H54 (cell line): ENCODE data around the gene POLR2H.
A peak's percentile ranks its signal among the peaks of the same experiment; 100 is the strongest.

Source experiments
- DNase-seq: peaks from one replicate; pipeline ENCODE4 v3.0.0; 2011; ENCODE audit warnings: low spot score, mixed read lengths; ENCODE audit not compliant: insufficient read length
- FAIRE-seq: peaks from 3 replicates; lab custom pipeline; 2011; peaks lifted over from hg19 to GRCh38; lab: Jason Lieb, UNC
- POLR2A ChIP-seq: IDR thresholded peaks from 2 replicates; pipeline ENCODE4 v1.6.1; 2011; ENCODE audit warnings: low read depth, mild to moderate bottlenecking, low read length

Gene POLR2H

DNA sequence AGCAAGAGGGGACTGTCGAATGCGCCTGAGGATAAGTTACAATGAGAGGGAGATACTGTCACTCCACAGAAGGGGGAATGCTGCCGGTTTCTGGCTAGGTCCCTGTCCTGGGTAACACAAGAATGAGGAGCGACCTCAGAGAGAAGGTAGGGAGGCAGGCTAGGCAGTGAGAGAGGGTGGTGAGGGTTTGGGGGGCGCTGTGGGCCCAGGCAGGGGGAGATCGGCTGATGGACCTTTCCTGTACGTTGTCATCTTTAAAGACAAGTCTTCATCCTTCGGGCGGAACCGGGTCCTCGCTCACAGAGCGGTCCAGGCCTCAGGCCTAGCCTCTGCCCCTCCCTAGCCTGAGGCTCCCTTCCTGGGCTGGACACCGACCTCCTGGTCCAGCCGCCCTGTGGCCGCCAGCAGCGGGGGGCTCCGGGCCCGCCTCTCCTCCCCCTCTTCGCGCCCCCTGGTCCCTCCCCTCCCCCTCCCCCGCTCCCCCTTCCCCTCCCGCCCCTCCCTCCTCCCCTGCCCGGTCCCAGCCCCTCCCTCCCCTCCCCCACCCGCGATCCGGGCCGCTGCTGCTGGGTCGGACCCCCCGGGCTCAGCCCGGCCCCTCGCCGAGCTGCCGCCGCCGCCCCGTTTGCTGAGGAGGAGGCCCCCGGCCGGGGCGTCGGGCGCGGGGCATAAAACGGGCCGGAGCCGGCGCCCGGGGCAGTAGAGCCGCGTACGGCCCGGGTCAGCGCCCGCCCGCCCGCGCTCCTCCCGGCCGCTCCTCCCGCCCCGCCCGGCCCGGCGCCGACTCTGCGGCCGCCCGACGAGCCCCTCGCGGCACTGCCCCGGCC, 18.1 kb downstream of the POLR2H start, which contains the start of gene CHRD:
Gene CHRD (plus strand): TSS at position 697 of the 827 bp plus-strand sequence. CDS start 265 bp downstream, outside the sequence.
- no peak for TF ChIP-seq POLR2A
- FAIRE-seq: no peak
- no peak for DNase-seq

DNA sequence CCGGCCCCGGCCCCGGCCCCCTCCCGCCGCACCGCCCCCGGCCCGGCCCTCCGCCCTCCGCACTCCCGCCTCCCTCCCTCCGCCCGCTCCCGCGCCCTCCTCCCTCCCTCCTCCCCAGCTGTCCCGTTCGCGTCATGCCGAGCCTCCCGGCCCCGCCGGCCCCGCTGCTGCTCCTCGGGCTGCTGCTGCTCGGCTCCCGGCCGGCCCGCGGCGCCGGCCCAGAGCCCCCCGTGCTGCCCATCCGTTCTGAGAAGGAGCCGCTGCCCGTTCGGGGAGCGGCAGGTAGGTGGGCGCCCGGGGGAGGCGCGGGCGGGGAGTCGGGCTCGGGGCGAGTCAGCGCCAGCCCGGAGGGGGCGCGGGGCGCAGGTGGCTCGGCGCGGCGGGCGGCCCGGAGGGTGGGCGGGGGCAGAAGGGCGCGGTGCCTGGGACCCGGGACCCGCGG, 18.7 kb downstream of the POLR2H start:
- DNase-seq (peak; percentile 92), FAIRE-seq (no peak)

DNA sequence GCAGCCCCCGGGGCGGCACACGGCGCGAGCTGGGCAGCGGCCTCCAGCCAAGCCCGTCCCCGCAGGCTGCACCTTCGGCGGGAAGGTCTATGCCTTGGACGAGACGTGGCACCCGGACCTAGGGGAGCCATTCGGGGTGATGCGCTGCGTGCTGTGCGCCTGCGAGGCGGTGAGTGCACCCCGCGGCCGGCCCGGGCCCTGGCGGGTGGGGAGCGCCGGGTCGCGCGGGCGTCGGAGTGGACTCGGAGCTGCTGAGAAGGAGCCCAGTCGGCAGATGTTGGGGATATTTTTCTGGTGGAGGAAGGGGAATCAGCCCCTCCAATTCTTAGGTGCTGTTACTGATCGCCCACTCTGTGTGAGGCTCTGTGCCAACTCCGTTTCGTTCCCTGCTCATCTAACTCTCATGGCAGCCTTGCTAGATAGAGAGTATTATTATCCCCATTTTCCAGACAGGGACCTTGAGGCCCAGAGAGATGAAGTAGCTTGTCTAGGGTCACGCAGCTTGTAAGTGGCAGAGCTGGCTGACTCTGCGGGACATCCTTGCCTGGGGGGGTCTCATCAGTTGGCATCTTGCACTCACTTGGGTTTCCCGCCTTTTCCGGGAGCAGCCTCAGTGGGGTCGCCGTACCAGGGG, 19.2 kb downstream of the POLR2H start:
- DNase-seq (no peak), FAIRE-seq (no peak)
- no peak for TF ChIP-seq POLR2A

More for the DNA sequence above, 18.7 kb downstream of the POLR2H start:
- no peak for TF ChIP-seq POLR2A

DNA sequence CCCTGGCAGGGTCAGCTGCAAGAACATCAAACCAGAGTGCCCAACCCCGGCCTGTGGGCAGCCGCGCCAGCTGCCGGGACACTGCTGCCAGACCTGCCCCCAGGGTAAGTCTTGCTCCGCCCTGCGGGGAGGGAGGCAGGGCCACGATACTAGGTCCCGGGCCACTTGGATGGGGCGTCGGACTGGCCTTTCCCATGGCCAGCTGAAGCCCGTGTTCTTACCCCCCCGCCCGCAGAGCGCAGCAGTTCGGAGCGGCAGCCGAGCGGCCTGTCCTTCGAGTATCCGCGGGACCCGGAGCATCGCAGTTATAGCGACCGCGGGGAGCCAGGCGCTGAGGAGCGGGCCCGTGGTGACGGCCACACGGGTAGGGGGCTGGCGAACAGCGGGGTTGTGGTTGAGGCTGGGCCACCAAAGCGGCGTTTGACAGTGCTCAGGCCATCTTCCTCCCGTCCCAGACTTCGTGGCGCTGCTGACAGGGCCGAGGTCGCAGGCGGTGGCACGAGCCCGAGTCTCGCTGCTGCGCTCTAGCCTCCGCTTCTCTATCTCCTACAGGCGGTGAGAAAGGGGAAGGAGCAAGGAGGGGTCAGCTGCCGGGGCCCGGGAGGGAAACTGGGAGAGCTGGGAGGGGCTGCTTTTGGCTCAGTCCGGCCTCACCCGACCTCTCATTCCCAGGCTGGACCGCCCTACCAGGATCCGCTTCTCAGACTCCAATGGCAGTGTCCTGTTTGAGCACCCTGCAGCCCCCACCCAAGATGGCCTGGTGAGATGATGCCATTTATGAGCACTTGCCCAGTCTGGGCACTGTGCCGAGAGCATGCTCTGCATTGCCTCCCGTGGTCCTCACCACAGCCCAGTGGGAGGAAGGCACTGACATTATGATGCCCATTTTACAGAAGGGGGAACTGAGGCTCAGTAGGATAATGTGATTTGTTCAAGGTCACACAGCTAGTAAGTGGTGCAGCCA, 20.0 kb downstream of the POLR2H start:
- DNase-seq (no peak), FAIRE-seq (no peak)
- TF ChIP-seq POLR2A: no peak

DNA sequence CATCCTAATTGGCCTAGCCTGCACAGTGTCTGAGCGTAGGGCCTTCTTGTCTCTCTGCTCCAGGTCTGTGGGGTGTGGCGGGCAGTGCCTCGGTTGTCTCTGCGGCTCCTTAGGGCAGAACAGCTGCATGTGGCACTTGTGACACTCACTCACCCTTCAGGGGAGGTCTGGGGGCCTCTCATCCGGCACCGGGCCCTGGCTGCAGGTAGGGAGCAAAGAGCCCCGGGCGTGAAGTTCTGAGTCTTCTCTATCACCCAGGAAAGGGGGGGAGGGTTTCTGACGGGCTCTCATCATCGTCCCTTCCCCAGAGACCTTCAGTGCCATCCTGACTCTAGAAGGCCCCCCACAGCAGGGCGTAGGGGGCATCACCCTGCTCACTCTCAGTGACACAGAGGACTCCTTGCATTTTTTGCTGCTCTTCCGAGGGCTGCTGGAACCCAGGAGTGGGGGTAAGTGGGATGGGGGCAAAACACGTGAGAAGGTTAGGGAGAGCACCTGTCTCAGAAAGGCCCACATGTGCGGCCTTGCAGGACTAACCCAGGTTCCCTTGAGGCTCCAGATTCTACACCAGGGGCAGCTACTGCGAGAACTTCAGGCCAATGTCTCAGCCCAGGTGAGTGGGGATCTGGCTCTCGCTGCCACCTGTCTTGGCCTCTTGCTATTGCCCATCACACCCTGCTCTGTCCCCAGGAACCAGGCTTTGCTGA, 21.0 kb downstream of the POLR2H start:
- DNase-seq (no peak), FAIRE-seq (no peak)
- TF ChIP-seq POLR2A: no peak

- FAIRE-seq: no peak
- no peak for TF ChIP-seq POLR2A
- DNase-seq: no peak
These were observed 21.7 kb downstream of the POLR2H start for GRCh38 chr3:184383033-184383740.

DNA sequence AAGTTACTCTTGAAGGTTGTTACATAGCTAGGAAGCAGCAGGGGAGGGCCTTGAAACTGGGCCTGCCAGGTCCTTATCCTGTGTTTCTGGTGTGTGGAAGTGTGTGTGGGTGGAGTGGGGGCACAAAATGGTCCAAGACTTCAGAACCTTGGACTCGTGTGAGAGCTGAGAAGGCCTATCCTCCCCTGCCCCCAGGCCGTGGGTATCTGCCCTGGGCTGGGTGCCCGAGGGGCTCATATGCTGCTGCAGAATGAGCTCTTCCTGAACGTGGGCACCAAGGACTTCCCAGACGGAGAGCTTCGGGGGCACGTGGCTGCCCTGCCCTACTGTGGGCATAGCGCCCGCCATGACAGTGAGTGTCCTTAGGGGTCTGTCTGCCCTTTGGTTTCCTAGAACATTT, 22.8 kb downstream of the POLR2H start:
- DNase-seq (no peak), FAIRE-seq (no peak)
- no peak for TF ChIP-seq POLR2A

GRCh38 chr3:184384856-184385422, 23.4 kb downstream of the POLR2H start:
- DNase-seq (no peak), FAIRE-seq (no peak)
- TF ChIP-seq POLR2A: no peak

DNA sequence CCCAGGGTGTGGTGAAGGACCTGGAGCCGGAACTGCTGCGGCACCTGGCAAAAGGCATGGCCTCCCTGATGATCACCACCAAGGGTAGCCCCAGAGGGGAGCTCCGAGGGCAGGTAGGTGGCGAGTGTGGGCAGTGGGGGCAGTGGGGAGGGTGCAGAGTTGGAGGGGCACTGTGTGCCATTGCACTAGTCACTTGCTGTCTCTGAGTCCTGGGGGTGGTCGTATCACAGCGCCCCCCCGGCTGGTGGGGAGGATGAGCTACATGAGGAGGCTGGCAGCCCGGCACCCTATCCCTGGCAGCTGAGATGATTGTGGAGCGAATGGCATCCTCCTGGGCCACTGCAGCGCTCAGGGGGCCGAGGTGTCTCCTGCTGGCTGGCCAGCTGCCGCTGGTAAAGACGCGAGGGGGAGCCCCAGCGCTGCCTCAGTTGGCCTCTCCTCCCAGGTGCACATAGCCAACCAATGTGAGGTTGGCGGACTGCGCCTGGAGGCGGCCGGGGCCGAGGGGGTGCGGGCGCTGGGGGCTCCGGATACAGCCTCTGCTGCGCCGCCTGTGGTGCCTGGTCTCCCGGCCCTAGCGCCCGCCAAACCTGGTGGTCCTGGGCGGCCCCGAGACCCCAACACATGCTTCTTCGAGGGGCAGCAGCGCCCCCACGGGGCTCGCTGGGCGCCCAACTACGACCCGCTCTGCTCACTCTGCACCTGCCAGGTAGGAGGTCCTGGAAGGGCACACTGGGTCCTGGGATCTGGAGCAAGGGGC, 24.7 kb downstream of the POLR2H start:
- TF ChIP-seq POLR2A: no peak
- FAIRE-seq: no peak

GRCh38 chr3:184387174-184387714, 25.7 kb downstream of the POLR2H start:
- DNase-seq (no peak), FAIRE-seq (no peak)
- no peak for TF ChIP-seq POLR2A

More for the DNA sequence above, 24.7 kb downstream of the POLR2H start:
- no peak for DNase-seq
